GM18873 (cell line): ENCODE results near the gene AP5Z1.

Source experiments
- ATAC-seq: cut with Tn5 transposase; IDR thresholded peaks from one replicate; pipeline ENCODE4 v1.9.1; 2021; ENCODE audit warnings: mild to moderate bottlenecking, moderate library complexity, moderate number of reproducible peaks; ENCODE audit not compliant: unreplicated experiment, low FRiP score

Gene AP5Z1

GRCh38 chr7:4745265-4745919 is 30.0 kb upstream of the AP5Z1 start:
- ATAC-seq, result peak; percentile 4

DNA sequence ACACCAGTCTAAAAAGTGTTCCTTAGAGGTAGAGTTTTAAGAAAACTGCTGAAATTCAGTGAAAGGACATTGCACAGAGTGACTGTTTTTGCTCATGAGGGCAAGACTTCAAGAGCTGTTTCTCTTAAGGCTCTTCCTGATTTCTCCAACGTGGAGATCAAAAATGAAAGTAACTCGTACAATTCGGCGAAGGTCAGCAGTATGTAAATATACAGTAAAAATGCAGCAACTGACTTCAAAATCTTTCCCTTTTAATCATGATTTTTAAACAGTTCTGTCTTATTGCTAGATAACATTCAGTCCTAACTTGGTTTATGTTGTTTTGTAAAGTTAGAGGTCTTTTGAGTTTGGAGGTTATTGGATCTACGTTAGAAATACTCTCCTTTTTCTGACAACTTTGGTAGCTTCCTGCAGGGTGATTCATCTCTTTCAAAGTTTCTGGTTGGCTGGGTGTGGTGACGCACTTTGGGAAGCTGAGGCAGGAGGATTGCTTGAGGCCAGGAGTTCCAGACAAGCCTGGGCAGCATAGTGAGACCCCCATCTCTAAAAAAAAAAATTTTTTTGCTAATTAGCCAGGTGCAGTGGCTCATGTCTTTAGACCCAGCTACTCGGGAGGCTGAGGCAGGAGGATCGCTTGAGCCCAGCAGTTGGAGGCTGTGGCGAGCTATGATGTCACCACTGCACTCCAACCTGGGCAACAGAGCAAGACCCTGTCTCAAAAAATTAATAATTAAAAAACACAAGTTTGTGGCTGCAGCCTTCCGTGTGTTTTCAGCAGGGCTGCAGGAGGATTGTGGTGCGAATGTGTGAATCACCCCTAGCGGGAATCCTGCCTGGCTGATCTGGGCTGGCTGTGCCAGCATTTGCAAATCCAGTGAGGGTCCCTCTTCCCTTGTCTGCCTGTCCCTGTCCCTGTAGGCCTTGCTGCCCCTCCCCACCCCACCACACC is 29.2 kb upstream of the AP5Z1 start:
- no peak for ATAC-seq

DNA sequence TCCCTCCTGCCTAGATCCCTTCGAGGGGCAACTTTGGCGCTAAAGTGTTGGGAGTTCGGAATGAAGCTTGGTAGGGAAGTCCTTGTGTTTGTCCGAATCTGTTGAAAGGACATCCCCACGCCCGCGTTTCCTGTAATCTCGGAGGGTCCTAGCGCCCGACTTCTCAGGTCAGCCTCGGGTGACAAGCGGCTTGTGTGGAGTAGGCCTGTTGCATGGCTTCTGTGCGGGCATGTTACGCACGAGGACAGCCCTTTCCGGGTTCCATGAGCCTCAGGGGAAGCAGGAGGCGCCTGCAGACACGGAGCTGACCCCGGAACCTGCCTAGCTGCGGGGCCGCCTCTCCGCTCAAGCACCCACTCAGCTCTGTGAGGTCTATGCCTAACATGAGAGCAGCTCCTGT is 28.4 kb upstream of the AP5Z1 start:
- no peak for ATAC-seq

GRCh38 chr7:4747746-4748145 is 27.7 kb upstream of the AP5Z1 start:
- ATAC-seq, result no peak

DNA sequence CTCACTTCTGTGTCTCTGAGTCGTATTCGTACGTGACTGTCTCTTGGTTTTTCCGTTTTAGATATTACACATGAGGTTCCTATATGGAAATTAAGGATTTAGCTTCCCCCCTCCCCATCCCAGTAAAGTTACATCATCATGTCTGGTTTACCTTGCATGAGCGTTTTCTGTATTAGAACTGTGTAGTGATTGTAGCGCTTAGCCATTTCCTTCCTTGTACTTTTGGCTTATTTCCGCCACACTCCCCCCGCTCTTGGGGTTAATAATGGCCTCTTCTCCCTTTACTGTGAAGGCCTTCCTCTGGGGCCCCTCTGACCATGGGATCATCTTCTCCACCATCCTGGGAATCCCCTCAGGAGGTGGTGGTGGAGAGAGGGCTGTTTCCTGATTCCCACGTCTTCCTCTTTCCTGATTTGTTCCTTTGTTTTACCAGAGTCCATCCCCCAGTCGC is 27.2 kb upstream of the AP5Z1 start:
- no peak for ATAC-seq

- no peak for ATAC-seq
These were observed 26.1 kb upstream of the AP5Z1 start for GRCh38 chr7:4749363-4749762.

DNA sequence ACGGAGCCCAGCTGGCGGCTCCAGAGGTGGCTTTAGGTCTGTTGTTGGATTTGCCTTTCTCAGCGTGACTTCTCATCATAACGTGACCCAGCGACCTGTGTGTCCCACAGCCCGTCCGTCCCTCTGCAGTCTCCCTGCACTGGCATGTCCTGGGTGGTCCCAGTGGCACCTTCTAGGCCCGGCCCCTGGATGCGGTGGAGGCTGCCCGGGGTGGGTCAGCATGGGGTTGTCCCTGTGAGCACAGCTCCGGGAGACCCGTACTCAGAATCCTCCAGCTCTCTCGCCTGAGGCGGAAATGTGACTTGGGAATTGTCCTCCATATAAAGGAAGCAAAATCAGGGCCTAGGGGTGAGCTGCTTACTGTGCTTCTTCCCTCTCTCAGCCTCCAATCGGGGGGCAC is 25.6 kb upstream of the AP5Z1 start:
- ATAC-seq, result no peak

GRCh38 chr7:4751398-4751947 is 23.9 kb upstream of the AP5Z1 start:
- ATAC-seq, result no peak

GRCh38 chr7:4753598-4754432 is 21.6 kb upstream of the AP5Z1 start:
- peak; percentile 80 for ATAC-seq

GRCh38 chr7:4754433-4755010 is 20.9 kb upstream of the AP5Z1 start:
- ATAC-seq, result no peak

GRCh38 chr7:4755045-4755444 is 20.4 kb upstream of the AP5Z1 start:
- ATAC-seq, result no peak

DNA sequence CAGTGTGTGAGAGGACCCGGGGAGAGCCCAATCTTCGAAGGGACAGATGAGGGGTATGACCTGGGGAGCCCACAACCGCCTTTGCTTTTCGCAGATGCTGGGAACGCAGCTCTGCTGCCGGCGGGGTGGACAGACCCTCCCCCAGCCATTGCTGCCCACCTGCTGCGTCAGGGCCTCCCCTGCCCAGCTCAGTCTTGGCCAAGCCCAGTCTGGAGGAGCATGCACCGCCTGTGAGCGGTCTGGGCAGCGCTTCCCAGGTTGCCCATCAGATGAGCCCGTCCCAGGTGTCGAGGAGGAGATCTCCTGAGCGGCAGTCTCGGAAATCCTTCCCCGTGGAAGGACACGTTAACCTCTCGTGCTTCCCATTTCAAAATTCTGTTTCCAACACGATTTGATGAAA is 17.3 kb upstream of the AP5Z1 start:
- no peak for ATAC-seq

- ATAC-seq, result no peak
These were observed 16.6 kb upstream of the AP5Z1 start for GRCh38 chr7:4758791-4759190.

GRCh38 chr7:4759211-4759610 is 16.2 kb upstream of the AP5Z1 start:
- no peak for ATAC-seq

DNA sequence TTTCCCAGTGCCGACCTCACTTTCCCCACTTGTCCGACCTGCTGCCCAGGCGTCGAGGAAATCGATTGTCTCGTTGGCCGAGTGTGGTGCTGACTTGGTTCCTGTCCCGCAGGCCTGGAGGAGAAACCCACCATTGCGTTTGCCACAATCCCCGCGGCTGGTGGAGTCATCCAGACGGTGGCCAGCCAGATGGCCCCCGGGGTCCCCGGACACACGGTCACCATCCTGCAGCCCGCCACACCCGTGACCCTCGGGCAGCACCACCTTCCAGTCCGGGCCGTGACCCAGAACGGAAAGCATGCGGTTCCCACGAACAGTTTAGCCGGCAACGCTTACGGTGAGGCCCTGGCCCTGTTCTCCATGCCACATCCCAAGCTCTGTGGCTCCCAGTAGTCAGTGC is 14.5 kb upstream of the AP5Z1 start:
- ATAC-seq, result no peak

- ATAC-seq, result no peak
These were observed 13.0 kb upstream of the AP5Z1 start for GRCh38 chr7:4762121-4763055.

- no peak for ATAC-seq
These were observed 12.2 kb upstream of the AP5Z1 start for GRCh38 chr7:4763091-4763793.

DNA sequence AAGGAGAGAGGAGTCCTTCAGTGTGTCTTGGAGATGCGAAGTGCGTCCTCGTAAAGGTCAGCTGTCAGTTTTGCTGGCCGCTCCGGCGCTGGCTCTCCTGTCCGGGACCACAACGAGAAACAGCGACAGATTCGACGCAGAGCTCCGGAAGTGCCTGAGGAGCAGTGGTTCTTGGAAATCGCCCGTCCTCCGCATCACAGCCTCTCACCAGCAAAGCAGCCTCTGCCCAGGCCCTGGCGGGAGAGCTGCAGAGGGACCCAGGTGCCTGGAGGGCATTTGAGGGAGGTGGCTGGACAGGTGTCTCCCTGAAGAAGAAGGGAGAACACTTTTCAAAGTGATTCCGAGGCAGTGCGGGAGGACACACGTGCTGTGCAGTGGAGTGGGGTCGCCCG is 11.6 kb upstream of the AP5Z1 start:
- ATAC-seq, result no peak
